ENCODE data around the gene ZNF140. TPM values are rescaled to one million over a fixed set of nuclear protein-coding genes. Genes with fewer than 3 reads are reported as not detected.
A peak's percentile ranks its signal among the peaks of the same experiment; 100 is the strongest.

Gene ZNF140
- total RNA-seq, 4 donors from 2014 or later: 3.9 to 17.5 (median 8.7) TPM

GRCh38 chr12:133156125-133156690 is 75.5 kb downstream of the ZNF140 start:
- Histone ChIP-seq H3K4me1 (no peaks in the 10 kb centered on the region), H3K36me3 (peaks cover 22 to 76% (median 33%) of the 10 kb centered on the region in 3 donors), H3K27ac (no peak overlapping the region), H3K9me3 (peaks cover 15 to 100% (median 100%) of the 10 kb centered on the region in 3 donors), H3K27me3 (no peaks in the 10 kb centered on the region), H3K4me3 (peak overlapping the region in 1 of 4 donors; percentile 22)
- intact Hi-C loops (cut with DNase I): no loop called here
- WGBS, 2 donors: 81 to 95% methylated on average over 2 of the region's 2 CpGs
- TF ChIP-seq POLR2A (IDR thresholded peaks at IDR 0.05) (no peak), CTCF (IDR thresholded peaks at IDR 0.05) (no peak)
- DNase-seq: no peak

Other genes starting within 250 kb of the ZNF140 start
- 10 to 100 TPM; 19.0 to 37.9 (median 35.8) TPM for gene CHFR, start 193.3 kb upstream of the ZNF140 start, total RNA-seq
- gene ZNF605, start 124.6 kb upstream of the ZNF140 start, total RNA-seq: 10 to 100 TPM in 1 of 4 donors, 1 to 10 TPM in 3; 3.2 to 10.1 (median 5.1) TPM
- 10 to 100 TPM in 1 of 4 donors, 1 to 10 TPM in 3; 2.7 to 17.9 (median 5.9) TPM for gene ZNF26, start 94.6 kb upstream of the ZNF140 start, total RNA-seq
- gene ZNF84, start 43.4 kb upstream of the ZNF140 start, total RNA-seq: 10 to 100 TPM in 1 of 4 donors, 1 to 10 TPM in 3; 5.3 to 21.2 (median 6.6) TPM
- gene ZNF891, start 49.4 kb downstream of the ZNF140 start, total RNA-seq: 1 to 10 TPM in 3 of 4 donors, under 1 TPM in 1; 0.53 to 3.2 (median 1.2) TPM
- 1 to 10 TPM; 2.2 to 5.9 (median 4.1) TPM for gene ZNF10, start 49.7 kb downstream of the ZNF140 start, total RNA-seq
- 10 to 100 TPM in 3 of 4 donors, 1 to 10 TPM in 1; 9.8 to 21.0 (median 15.7) TPM for gene ZNF268, start 100.6 kb downstream of the ZNF140 start, total RNA-seq
- gene ANHX, start 155.0 kb downstream of the ZNF140 start, total RNA-seq: not detected

Measured in esophagus squamous epithelium (tissue), 5 donors.